Peyer's patch (tissue), 4 donors: ENCODE data around the gene TAGLN3.

Experiments used
- CTCF ChIP-seq, 6 experiments: fragments of 450-650 bp in 4 of 6; fragments of 200-600 bp in 2 of 6; sonication (generic) in 1 of 6; IDR thresholded peaks; one replicate each; pipeline ENCODE4 v1.5.1; 2017 to 2019; ENCODE audit warnings: antibody characterized with exemption in 6 of 6, mild to moderate bottlenecking in 3 of 6, moderate library complexity in 1 of 6
- POLR2A ChIP-seq, 2 donors: fragments of 450-650 bp; IDR thresholded peaks; one replicate each; pipeline ENCODE4 v1.5.1; 2017; ENCODE audit warnings: antibody characterized with exemption in 2 of 2, mild to moderate bottlenecking in 2 of 2, moderate library complexity in 2 of 2

- TF ChIP-seq CTCF (IDR thresholded peaks at IDR 0.05): no peak
- no peak for TF ChIP-seq POLR2A (IDR thresholded peaks at IDR 0.05)
Observed at GRCh38 chr3:112032098-112032731, 33.5 kb downstream of the TAGLN3 start.
